PC-9 (cell line): ENCODE measurements around the gene ABHD16A. TPM values are rescaled to one million over a fixed set of nuclear protein-coding genes. Genes with fewer than 3 reads are reported as not detected.

Experiments used
- BruUV-seq: library from RNA; stranded (reverse); fragments of 400-500 nt; replicated peaks from 2 replicates; lab custom pipeline; 2021; lab: Mats Ljungman, UMichigan
- CTCF ChIA-PET: fragments of 300-600 bp; sonication (Branson Sonifier 250); formaldehyde crosslinking; loops from one replicate; lab custom pipeline; 2022; ENCODE audit warnings: antibody characterized with exemption; lab: Charles Lee
- POLR2A ChIA-PET: fragments of 300-600 bp; sonication (Branson Sonifier 250); formaldehyde crosslinking; loops from one replicate; lab custom pipeline; 2022; ENCODE audit warnings: antibody characterized with exemption; ENCODE audit not compliant: unreplicated experiment; lab: Charles Lee
- DNase-seq, 2 experiments: peaks; one replicate each; pipeline versions ENCODE4 v3.0.0 to v3.0.0-alpha.2; 2015 to 2022; ENCODE audit warnings: mixed read lengths in 1 of 2
- H2AFZ ChIP-seq: fragments of 200-600 bp; sonication (generic); 2 replicates; pipeline ENCODE4 v1.8.1; 2017; ENCODE audit warnings: antibody characterized with exemption
- H3F3A ChIP-seq: fragments of 200-600 bp; sonication (generic); 2 replicates; pipeline ENCODE4 v1.8.1; 2017; ENCODE audit warnings: antibody characterized with exemption, mild to moderate bottlenecking, low read depth; ENCODE audit not compliant: insufficient read depth
- H3K27ac ChIP-seq: fragments of 200-600 bp; sonication (generic); 2 replicates; pipeline ENCODE4 v1.6.1; 2016; ENCODE audit warnings: mixed run types
- H3K27me3 ChIP-seq: fragments of 200-600 bp; sonication (generic); 2 replicates; pipeline ENCODE4 v1.6.1; 2016; ENCODE audit warnings: low read depth, mixed run types; ENCODE audit not compliant: insufficient read depth
- H3K36me3 ChIP-seq: fragments of 200-600 bp; sonication (generic); 2 replicates; pipeline ENCODE4 v1.6.1; 2016; ENCODE audit warnings: low read depth, mixed run types
- H3K4me1 ChIP-seq: fragments of 200-600 bp; sonication (generic); replicated peaks from 2 replicates; pipeline ENCODE4 v1.6.1; 2016; ENCODE audit warnings: mixed run types; ENCODE audit not compliant: insufficient read depth
- H3K4me2 ChIP-seq: fragments of 200-600 bp; sonication (generic); 2 replicates; pipeline ENCODE4 v1.6.1; 2017; ENCODE audit warnings: mixed run types
- H3K4me3 ChIP-seq: fragments of 200-600 bp; sonication (generic); 2 replicates; pipeline ENCODE4 v1.6.1; 2016; ENCODE audit warnings: mixed run types
- H3K79me2 ChIP-seq: fragments of 200-600 bp; sonication (generic); 2 replicates; pipeline ENCODE4 v1.6.1; 2017; ENCODE audit warnings: low read depth, mixed run types
- H3K9me2 ChIP-seq: fragments of 200-600 bp; sonication (generic); 2 replicates; pipeline ENCODE4 v1.8.1; 2017; ENCODE audit warnings: mild to moderate bottlenecking; ENCODE audit not compliant: insufficient read depth
- H3K9me3 ChIP-seq: fragments of 200-600 bp; sonication (generic); 2 replicates; pipeline ENCODE4 v1.8.1; 2016; ENCODE audit warnings: low read depth; ENCODE audit not compliant: insufficient read depth
- H4K20me1 ChIP-seq: fragments of 200-600 bp; sonication (generic); 2 replicates; pipeline ENCODE4 v1.8.1; 2017; ENCODE audit not compliant: insufficient read depth
- CTCF ChIP-seq: fragments of 200-600 bp; sonication (generic); conservative IDR thresholded peaks from 2 replicates; pipeline ENCODE4 v1.6.1; 2017; ENCODE audit warnings: mixed run types, antibody characterized with exemption, mild to moderate bottlenecking, moderate library complexity
- EZH2 ChIP-seq: fragments of 200-600 bp; sonication (generic); IDR thresholded peaks from 2 replicates; pipeline ENCODE4 v1.8.0; 2017; ENCODE audit warnings: antibody characterized with exemption, low read depth
- intact Hi-C: fragments of 100-400 bp; cut with micrococcal nuclease; formaldehyde crosslinking; loops from one replicate; pipeline ENCODE4 v1.10.0; 2022; ENCODE audit not compliant: unreplicated experiment
- total RNA-seq: library from RNA; stranded (reverse); gene quantifications from 2 replicates; pipeline ENCODE4 v1.2.3, GENCODE V29; 2021

Gene ABHD16A
- total RNA-seq, 1 experiment from 2014 or later = 35.2 TPM

GRCh38 chr6:31690231-31691077 lies 12.7 kb downstream of the ABHD16A start:
- TF ChIP-seq EZH2 = no peak
- no peak for TF ChIP-seq CTCF
- ChIA-PET POLR2A (interaction anchor here (0.7 kb wide), 1 partner anchor 9 kb away, joined by 3 read pairs; no protein-coding TSS in a partner anchor), CTCF (interaction anchor here (0.5 kb wide), 1 partner anchor 231 kb away, joined by 3 read pairs; no protein-coding TSS in a partner anchor)
- Histone ChIP-seq H3K79me2 (no peaks in the 10 kb centered on the region), H3K4me1 (no peaks in the 10 kb centered on the region; the same call in 1 of the 2 replicates), H3K27ac (no peak overlapping the region), H3K36me3 (no peaks in the 10 kb centered on the region), H3K9me2 (no peaks in the 10 kb centered on the region), H3K27me3 (no peaks in the 10 kb centered on the region), H4K20me1 (no peaks in the 10 kb centered on the region), H2AFZ (no peak overlapping the region), H3K9me3 (no peaks in the 10 kb centered on the region), H3K4me2 (no peak overlapping the region), H3F3A (no peaks in the 10 kb centered on the region; the same call in 1 of the 2 replicates), H3K4me3 (no peak overlapping the region)
- BruUV-seq = TSS peak; percentile 50
- intact Hi-C loops = no loop called here
- DNase-seq = peak in 1 of 2 experiments; percentile 20

- Histone ChIP-seq H2AFZ (no peak overlapping the region), H3K36me3 (no peaks in the 10 kb centered on the region), H3K4me2 (no peak overlapping the region), H4K20me1 (no peaks in the 10 kb centered on the region), H3K27ac (no peak overlapping the region), H3K4me1 (no peaks in the 10 kb centered on the region; the same call in 1 of the 2 replicates), H3K79me2 (no peaks in the 10 kb centered on the region), H3F3A (no peaks in the 10 kb centered on the region; the same call in 1 of the 2 replicates), H3K4me3 (no peak overlapping the region), H3K27me3 (no peaks in the 10 kb centered on the region), H3K9me3 (no peaks in the 10 kb centered on the region), H3K9me2 (no peaks in the 10 kb centered on the region)
- TF ChIP-seq CTCF = peak; percentile 47; the same call in 1 of the 2 replicates
- TF ChIP-seq EZH2 = no peak
- BruUV-seq = no TSS peak
- POLR2A ChIA-PET = no interaction called here
- CTCF ChIA-PET = no interaction called here
- intact Hi-C loops = loop anchor here (10.0 kb wide), 1 partner anchor 185 kb away; the partner anchor contains the start of gene SLC44A4
- no peak for DNase-seq
These were observed 13.6 kb downstream of the ABHD16A start for GRCh38 chr6:31689249-31690110.
